Brain pericyte (primary cell): ENCODE results near the gene PBX1.
A peak's percentile ranks its signal among the peaks of the same experiment; 100 is the strongest.

Experiments
- DNase-seq: peaks from one replicate; pipeline ENCODE4 v3.0.0-alpha.2; 2012; ENCODE audit warnings: low read depth, low spot score

Gene PBX1

GRCh38 chr1:164777518-164777917 is 218.5 kb downstream of the PBX1 start:
- no peak for DNase-seq

- DNase-seq: no peak
Observed at GRCh38 chr1:164779376-164779775, 220.4 kb downstream of the PBX1 start.

GRCh38 chr1:164780111-164780812 is 221.3 kb downstream of the PBX1 start:
- DNase-seq: no peak

GRCh38 chr1:164780863-164781262 is 221.9 kb downstream of the PBX1 start:
- no peak for DNase-seq

GRCh38 chr1:164781972-164782371 is 223.0 kb downstream of the PBX1 start:
- DNase-seq: no peak

- DNase-seq: no peak
Observed at GRCh38 chr1:164783778-164784555, 225.0 kb downstream of the PBX1 start.

- no peak for DNase-seq
Observed at GRCh38 chr1:164784960-164785359, 226.0 kb downstream of the PBX1 start.

GRCh38 chr1:164785841-164786534 is 227.0 kb downstream of the PBX1 start:
- no peak for DNase-seq

- DNase-seq: no peak
Observed at GRCh38 chr1:164786980-164787833, 228.2 kb downstream of the PBX1 start.

GRCh38 chr1:164787834-164788231 is 228.8 kb downstream of the PBX1 start:
- no peak for DNase-seq

GRCh38 chr1:164790081-164790480 is 231.1 kb downstream of the PBX1 start:
- no peak for DNase-seq

GRCh38 chr1:164792410-164793004 is 233.5 kb downstream of the PBX1 start:
- no peak for DNase-seq

GRCh38 chr1:164794356-164794755 is 235.4 kb downstream of the PBX1 start:
- peak; percentile 63 for DNase-seq

GRCh38 chr1:164796916-164797315 is 237.9 kb downstream of the PBX1 start:
- no peak for DNase-seq

GRCh38 chr1:164801246-164801731 is 242.3 kb downstream of the PBX1 start:
- no peak for DNase-seq

- no peak for DNase-seq
Observed at GRCh38 chr1:164801791-164802502, 243.0 kb downstream of the PBX1 start.

GRCh38 chr1:164802529-164803282 is 243.7 kb downstream of the PBX1 start:
- no peak for DNase-seq

- DNase-seq: no peak
Observed at GRCh38 chr1:164803366-164803765, 244.4 kb downstream of the PBX1 start.

GRCh38 chr1:164804366-164804765 is 245.4 kb downstream of the PBX1 start:
- DNase-seq: no peak

GRCh38 chr1:164805399-164805798 is 246.4 kb downstream of the PBX1 start:
- no peak for DNase-seq
